Measurements from ENCODE around the gene PPM1E. TPM values are rescaled to one million over a fixed set of nuclear protein-coding genes. Genes with fewer than 3 reads are reported as not detected.
"Not testable (repeated sequence)": the region's sequence is repeated elsewhere in the genome, so short reads cannot be mapped to it uniquely, and the experiment has no call there.

The PPM1E gene
- total and polyA plus RNA-seq, 2 experiments from 2014 or later: 0.42 to 0.77 TPM

GRCh38 chr17:58734040-58734439 is 21.6 kb upstream of the PPM1E start:
- Histone ChIP-seq H3K4me3 (no peak overlapping the region), H3K9me3 (ENCODE audit: low read depth) (no peaks in the 10 kb centered on the region), H4K20me1 (ENCODE audit: insufficient read depth, poor library complexity, severe bottlenecking) (no peaks in the 10 kb centered on the region), H3K27ac (no peak overlapping the region), H3K36me3 (replicated peaks; ENCODE audit: insufficient read depth, low read depth) (no peaks in the 10 kb centered on the region), H3K4me1 (ENCODE audit: insufficient read depth) (no peaks in the 10 kb centered on the region), H2AFZ (no peak overlapping the region), H3K79me2 (no peaks in the 10 kb centered on the region), H3K27me3 (no peaks in the 10 kb centered on the region), H3K9me2 (replicated peaks; ENCODE audit: insufficient read depth) (no peaks in the 10 kb centered on the region), H3K4me2 (no peak overlapping the region)
- TF ChIP-seq, protein P1, sequence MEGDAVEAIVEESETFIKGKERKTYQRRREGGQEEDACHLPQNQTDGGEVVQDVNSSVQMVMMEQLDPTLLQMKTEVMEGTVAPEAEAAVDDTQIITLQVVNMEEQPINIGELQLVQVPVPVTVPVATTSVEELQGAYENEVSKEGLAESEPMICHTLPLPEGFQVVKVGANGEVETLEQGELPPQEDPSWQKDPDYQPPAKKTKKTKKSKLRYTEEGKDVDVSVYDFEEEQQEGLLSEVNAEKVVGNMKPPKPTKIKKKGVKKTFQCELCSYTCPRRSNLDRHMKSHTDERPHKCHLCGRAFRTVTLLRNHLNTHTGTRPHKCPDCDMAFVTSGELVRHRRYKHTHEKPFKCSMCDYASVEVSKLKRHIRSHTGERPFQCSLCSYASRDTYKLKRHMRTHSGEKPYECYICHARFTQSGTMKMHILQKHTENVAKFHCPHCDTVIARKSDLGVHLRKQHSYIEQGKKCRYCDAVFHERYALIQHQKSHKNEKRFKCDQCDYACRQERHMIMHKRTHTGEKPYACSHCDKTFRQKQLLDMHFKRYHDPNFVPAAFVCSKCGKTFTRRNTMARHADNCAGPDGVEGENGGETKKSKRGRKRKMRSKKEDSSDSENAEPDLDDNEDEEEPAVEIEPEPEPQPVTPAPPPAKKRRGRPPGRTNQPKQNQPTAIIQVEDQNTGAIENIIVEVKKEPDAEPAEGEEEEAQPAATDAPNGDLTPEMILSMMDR (IDR thresholded peaks at IDR 0.05; ENCODE audit: poor library complexity): no peak
- TF ChIP-seq EZH2 (IDR thresholded peaks at IDR 0.05; ENCODE audit: borderline replicate concordance) (no peak), EZH2phosphoT487 (IDR thresholded peaks at IDR 0.05; ENCODE audit: low read depth, severe bottlenecking, unreplicated experiment) (no peak)
- WGBS (ENCODE audit: low lambda C conversion rate, missing lambda C conversion rate): 93% methylated on average over 3 of the region's 3 CpGs
- no peak for DNase-seq (ENCODE audit: low spot score)

DNA sequence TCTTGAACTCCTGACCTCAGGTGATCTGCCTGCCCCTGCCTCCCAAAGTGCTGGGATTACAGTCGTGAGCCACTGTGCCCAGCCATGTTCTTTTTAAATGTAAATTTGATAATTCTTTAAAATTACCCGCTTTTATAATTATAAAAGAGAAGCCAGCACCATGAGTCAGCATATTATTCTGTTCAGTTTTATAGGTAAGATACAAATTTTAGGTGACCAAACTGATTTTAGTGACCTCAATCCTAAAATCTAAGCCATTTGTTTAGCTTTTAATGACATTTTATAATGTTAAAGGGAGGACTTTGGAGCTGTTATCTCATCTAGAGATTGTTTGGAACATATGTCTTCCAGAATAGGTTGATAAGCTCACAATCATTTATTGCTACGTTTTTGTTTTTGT is 20.8 kb upstream of the PPM1E start:
- 76% methylated on average over 3 of the region's 3 CpGs for WGBS (ENCODE audit: low lambda C conversion rate, missing lambda C conversion rate)
- Histone ChIP-seq H2AFZ (no peak overlapping the region), H3K27ac (no peak overlapping the region), H3K4me1 (ENCODE audit: insufficient read depth) (no peaks in the 10 kb centered on the region), H3K9me3 (ENCODE audit: low read depth) (no peaks in the 10 kb centered on the region), H3K27me3 (no peaks in the 10 kb centered on the region), H3K9me2 (replicated peaks; ENCODE audit: insufficient read depth) (no peaks in the 10 kb centered on the region), H3K4me2 (no peak overlapping the region), H3K36me3 (replicated peaks; ENCODE audit: insufficient read depth, low read depth) (no peaks in the 10 kb centered on the region), H4K20me1 (ENCODE audit: insufficient read depth, poor library complexity, severe bottlenecking) (no peaks in the 10 kb centered on the region), H3K4me3 (no peak overlapping the region), H3K79me2 (no peaks in the 10 kb centered on the region)
- DNase-seq (ENCODE audit: low spot score): no peak
- TF ChIP-seq, protein P1 (IDR thresholded peaks at IDR 0.05; ENCODE audit: poor library complexity): no peak
- TF ChIP-seq EZH2phosphoT487 (IDR thresholded peaks at IDR 0.05; ENCODE audit: low read depth, severe bottlenecking, unreplicated experiment) (no peak), EZH2 (IDR thresholded peaks at IDR 0.05; ENCODE audit: borderline replicate concordance) (no peak)

GRCh38 chr17:58741121-58741625 is 14.5 kb upstream of the PPM1E start:
- no peaks in the 10 kb centered on the region for H3K9me2 ChIP-seq (replicated peaks; ENCODE audit: insufficient read depth)
- H3K36me3 ChIP-seq (replicated peaks; ENCODE audit: insufficient read depth, low read depth): no peaks in the 10 kb centered on the region
- no peaks in the 10 kb centered on the region for H3K9me3 ChIP-seq (ENCODE audit: low read depth)
- TF ChIP-seq EZH2 (IDR thresholded peaks at IDR 0.05; ENCODE audit: borderline replicate concordance) (no peak), EZH2phosphoT487 (IDR thresholded peaks at IDR 0.05; ENCODE audit: low read depth, severe bottlenecking, unreplicated experiment) (no peak)
- TF ChIP-seq, protein P1 (IDR thresholded peaks at IDR 0.05; ENCODE audit: poor library complexity): no peak
- 75% methylated on average over 8 of the region's 8 CpGs for WGBS (ENCODE audit: low lambda C conversion rate, missing lambda C conversion rate)
- H3K27me3 ChIP-seq: no peaks in the 10 kb centered on the region
- no peaks in the 10 kb centered on the region for H4K20me1 ChIP-seq (ENCODE audit: insufficient read depth, poor library complexity, severe bottlenecking)
- no peak overlapping the region for H3K27ac ChIP-seq
- DNase-seq (ENCODE audit: low spot score): peak; percentile 51
- H3K4me1 ChIP-seq (ENCODE audit: insufficient read depth): no peaks in the 10 kb centered on the region
- H2AFZ ChIP-seq: no peak overlapping the region
- H3K4me3 ChIP-seq: no peak overlapping the region
- H3K4me2 ChIP-seq: no peak overlapping the region
- no peaks in the 10 kb centered on the region for H3K79me2 ChIP-seq

- Histone ChIP-seq H3K9me3 (ENCODE audit: low read depth) (no peaks in the 10 kb centered on the region), H2AFZ (no peak overlapping the region), H3K79me2 (no peaks in the 10 kb centered on the region), H3K9me2 (replicated peaks; ENCODE audit: insufficient read depth) (no peaks in the 10 kb centered on the region), H3K4me1 (ENCODE audit: insufficient read depth) (no peaks in the 10 kb centered on the region), H3K27me3 (peaks cover 3% of the 10 kb centered on the region), H3K36me3 (replicated peaks; ENCODE audit: insufficient read depth, low read depth) (no peaks in the 10 kb centered on the region), H3K27ac (no peak overlapping the region), H3K4me2 (no peak overlapping the region), H3K4me3 (no peak overlapping the region), H4K20me1 (ENCODE audit: insufficient read depth, poor library complexity, severe bottlenecking) (no peaks in the 10 kb centered on the region)
- WGBS (ENCODE audit: low lambda C conversion rate, missing lambda C conversion rate): 71% methylated on average over 1 of the region's 1 CpG
- no peak for DNase-seq (ENCODE audit: low spot score)
- TF ChIP-seq, protein P1 (IDR thresholded peaks at IDR 0.05; ENCODE audit: poor library complexity): no peak
- no peak for TF ChIP-seq EZH2 (IDR thresholded peaks at IDR 0.05; ENCODE audit: borderline replicate concordance)
- TF ChIP-seq EZH2phosphoT487 (IDR thresholded peaks at IDR 0.05; ENCODE audit: low read depth, severe bottlenecking, unreplicated experiment): no peak
These were observed 8.0 kb upstream of the PPM1E start for GRCh38 chr17:58747674-58748073.

GRCh38 chr17:58749627-58750026 is 6.0 kb upstream of the PPM1E start:
- peaks cover 16% of the 10 kb centered on the region for H3K27me3 ChIP-seq
- H3K9me2 ChIP-seq (replicated peaks; ENCODE audit: insufficient read depth); DNase-seq (ENCODE audit: low spot score): not testable (repeated sequence)

More at GRCh38 chr17:58749627-58750026, 6.0 kb upstream of the PPM1E start:
- not testable (repeated sequence) for H3K4me1 ChIP-seq (ENCODE audit: insufficient read depth); H3K4me2 ChIP-seq; H3K79me2 ChIP-seq; H3K4me3 ChIP-seq; H2AFZ ChIP-seq; H4K20me1 ChIP-seq (ENCODE audit: insufficient read depth, poor library complexity, severe bottlenecking); H3K36me3 ChIP-seq (replicated peaks; ENCODE audit: insufficient read depth, low read depth); H3K27ac ChIP-seq; H3K9me3 ChIP-seq (ENCODE audit: low read depth)
